H1 (cell line): Measurements from ENCODE around the gene FGR. TPM values are rescaled to one million over a fixed set of nuclear protein-coding genes. Genes with fewer than 3 reads are reported as not detected.

Source experiments
- CTCF ChIA-PET: fragments of 300-600 bp; sonication (Branson Sonifier 250); formaldehyde crosslinking; loops from one replicate; lab custom pipeline; 2021; ENCODE audit not compliant: partially characterized antibody; lab: Charles Lee
- POLR2A ChIA-PET: fragments of 300-600 bp; sonication (Branson Sonifier 250); formaldehyde crosslinking; loops from one replicate; lab custom pipeline; 2021; ENCODE audit warnings: inconsistent platforms; ENCODE audit not compliant: partially characterized antibody; lab: Charles Lee
- DNase-seq, 2 experiments: peaks; one replicate each; pipeline versions ENCODE4 v3.0.0 to v3.0.0-alpha.2; 2010 to 2022; ENCODE audit warnings: low spot score in 2 of 2, low read depth in 1 of 2, mixed read lengths in 1 of 2
- FAIRE-seq: peaks from 2 replicates; lab custom pipeline; 2011; peaks lifted over from hg19 to GRCh38; lab: Jason Lieb, UNC
- H2AFZ ChIP-seq: 2 replicates; pipeline ENCODE4 v1.8.1; 2012; ENCODE audit warnings: low read length, inconsistent platforms
- H2AK5ac ChIP-seq: 2 replicates; pipeline ENCODE4 v1.6.1; 2013; ENCODE audit warnings: low read depth, low read length
- H2BK120ac ChIP-seq: replicated peaks from 2 replicates; pipeline ENCODE3; 2013; ENCODE audit warnings: low read depth, low read length, inconsistent platforms
- H2BK12ac ChIP-seq: 2 replicates; pipeline ENCODE4 v1.6.1; 2013; ENCODE audit warnings: low read depth, low read length
- H2BK15ac ChIP-seq: 2 replicates; pipeline ENCODE4 v1.6.1; 2013; ENCODE audit warnings: low read length
- H2BK20ac ChIP-seq: 2 replicates; pipeline ENCODE4 v1.6.1; 2013; ENCODE audit warnings: low read length
- H2BK5ac ChIP-seq: 2 replicates; pipeline ENCODE4 v1.6.1; 2013; ENCODE audit warnings: low read depth, low read length
- H3K14ac ChIP-seq: 2 replicates; pipeline ENCODE4 v1.6.1; 2013; ENCODE audit warnings: inconsistent platforms; ENCODE audit not compliant: insufficient read length
- H3K18ac ChIP-seq: 2 replicates; pipeline ENCODE4 v1.6.1; 2013; ENCODE audit warnings: low read length; ENCODE audit errors: extremely low read depth
- H3K23ac ChIP-seq: 2 replicates; pipeline ENCODE4 v1.6.1; 2013; ENCODE audit warnings: inconsistent platforms; ENCODE audit not compliant: insufficient read length
- H3K23me2 ChIP-seq: 2 replicates; pipeline ENCODE4 v1.6.1; 2013; ENCODE audit warnings: low read depth, low read length
- H3K27ac ChIP-seq: 2 replicates; pipeline ENCODE4 v1.6.1; 2011; ENCODE audit warnings: low read depth, low read length, inconsistent platforms
- H3K27me3 ChIP-seq, 4 experiments: replicated peaks in 1 of 4; 1 replicate in 1 of 4; 2 replicates in 3 of 4; pipeline versions ENCODE4 v1.6.1 to v1.8.1; 2011 to 2013; ENCODE audit warnings: low read length in 3 of 4, mild to moderate bottlenecking in 3 of 4, inconsistent platforms in 2 of 4, mixed read lengths in 2 of 4, moderate library complexity in 1 of 4; ENCODE audit not compliant: control insufficient read depth in 3 of 4, insufficient read depth in 3 of 4; ENCODE audit errors: extremely low read depth in 1 of 4
- H3K36me3 ChIP-seq, 4 experiments: 2 replicates each; pipeline versions ENCODE4 v1.6.1 to v1.8.1; 2011 to 2013; ENCODE audit warnings: mild to moderate bottlenecking in 4 of 4, low read length in 3 of 4, moderate library complexity in 2 of 4, control low read depth in 1 of 4, inconsistent platforms in 1 of 4; ENCODE audit not compliant: insufficient read depth in 4 of 4, control insufficient read depth in 2 of 4
- H3K4ac ChIP-seq: replicated peaks from 2 replicates; pipeline ENCODE3; 2013; ENCODE audit warnings: low read length, low read depth, mixed read lengths, inconsistent platforms; ENCODE audit not compliant: insufficient read length
- H3K4me1 ChIP-seq, 4 experiments: replicated peaks in 1 of 4; 1 replicate in 1 of 4; 2 replicates in 3 of 4; pipeline versions ENCODE4 v1.6.1 to v1.8.1; 2011 to 2013; ENCODE audit warnings: low read length in 3 of 4, inconsistent platforms in 2 of 4, mixed read lengths in 1 of 4; ENCODE audit not compliant: insufficient read depth in 4 of 4, control insufficient read depth in 3 of 4
- H3K4me2 ChIP-seq, 2 experiments: 2 replicates each; pipeline versions ENCODE4 v1.6.1 to v1.8.1; 2011 to 2013; ENCODE audit warnings: low read depth in 2 of 2, low read length in 2 of 2, control low read depth in 1 of 2, inconsistent platforms in 1 of 2, mild to moderate bottlenecking in 1 of 2; ENCODE audit not compliant: insufficient read depth in 1 of 2
- H3K4me3 ChIP-seq, 4 experiments: fragments of 200-600, 300-600 bp in 1 of 4; sonication (generic), shearing (Covaris generic), sonication (Bioruptor Twin) in 1 of 4; 2 replicates each; pipeline versions ENCODE4 v1.5.1 to v1.8.1; 2011 to 2016; ENCODE audit warnings: low read length in 4 of 4, low read depth in 3 of 4, control low read depth in 2 of 4, inconsistent platforms in 2 of 4, mild to moderate bottlenecking in 2 of 4, mixed read lengths in 1 of 4, moderate library complexity in 1 of 4; ENCODE audit not compliant: insufficient read depth in 2 of 4; ENCODE audit errors: extremely low read depth in 1 of 4
- H3K56ac ChIP-seq: replicated peaks from 2 replicates; pipeline ENCODE3; 2013; ENCODE audit warnings: low read depth, mild to moderate bottlenecking, mixed read lengths, low read length, inconsistent platforms; ENCODE audit not compliant: insufficient read length
- H3K79me1 ChIP-seq: 2 replicates; pipeline ENCODE4 v1.6.1; 2013; ENCODE audit warnings: low read depth, low read length, control low read depth
- H3K79me2 ChIP-seq, 2 experiments: 2 replicates each; pipeline versions ENCODE4 v1.6.1 to v1.8.1; 2012 to 2013; ENCODE audit warnings: low read length in 2 of 2, mild to moderate bottlenecking in 2 of 2, inconsistent platforms in 1 of 2; ENCODE audit not compliant: insufficient read depth in 2 of 2, control insufficient read depth in 1 of 2
- H3K9ac ChIP-seq, 4 experiments: replicated peaks in 1 of 4; 1 replicate in 1 of 4; 2 replicates in 3 of 4; pipeline versions ENCODE4 v1.6.1 to v1.8.1; 2011 to 2013; ENCODE audit warnings: low read depth in 3 of 4, low read length in 3 of 4, control low read depth in 2 of 4, mild to moderate bottlenecking in 2 of 4, moderate library complexity in 2 of 4, inconsistent platforms in 1 of 4; ENCODE audit errors: extremely low read depth in 1 of 4
- H3K9me3 ChIP-seq, 2 experiments: 2 replicates each; pipeline versions ENCODE4 v1.6.1 to v1.8.1; 2012 to 2013; ENCODE audit warnings: mild to moderate bottlenecking in 2 of 2, moderate library complexity in 2 of 2, control low read depth in 1 of 2, inconsistent platforms in 1 of 2, low read depth in 1 of 2, low read length in 1 of 2, mixed read lengths in 1 of 2; ENCODE audit not compliant: insufficient read depth in 2 of 2
- H4K20me1 ChIP-seq, 2 experiments: replicated peaks in 1 of 2; 2 replicates each; pipeline versions ENCODE3 to v1.8.1; 2011 to 2013; ENCODE audit warnings: inconsistent platforms in 2 of 2, low read length in 2 of 2, mild to moderate bottlenecking in 1 of 2; ENCODE audit not compliant: insufficient read depth in 2 of 2, control insufficient read depth in 1 of 2
- H4K5ac ChIP-seq: 2 replicates; pipeline ENCODE4 v1.6.1; 2013; ENCODE audit warnings: low read length, low read depth, mixed read lengths, inconsistent platforms; ENCODE audit not compliant: insufficient read length
- H4K8ac ChIP-seq: 2 replicates; pipeline ENCODE4 v1.8.0; 2013; ENCODE audit warnings: mild to moderate bottlenecking, moderate library complexity, low read length, inconsistent platforms; ENCODE audit not compliant: insufficient read depth; ENCODE audit errors: extremely low read depth
- H4K91ac ChIP-seq: replicated peaks from 2 replicates; pipeline ENCODE3; 2013; ENCODE audit warnings: low read length, mixed read lengths, inconsistent platforms; ENCODE audit not compliant: insufficient read length
- HDAC6 ChIP-seq: IDR thresholded peaks from one replicate; pipeline ENCODE4 v1.7.1; 2012; ENCODE audit warnings: low read depth, mild to moderate bottlenecking, inconsistent platforms, low read length, moderate library complexity
- YY1 ChIP-seq: IDR thresholded peaks from 2 replicates; pipeline ENCODE4 v1.6.1; 2011; ENCODE audit warnings: low read depth, mild to moderate bottlenecking, low read length
- WGBS, 2 experiments: shearing (Covaris generic) in 1 of 2; methylation state at CpG; one replicate each; pipeline versions ENCODE4 v1.1.6 to v1.1.7; 2013 to 2015; ENCODE audit warnings: low lambda C conversion rate in 2 of 2, mixed read lengths in 2 of 2, inconsistent platforms in 1 of 2, low coverage in 1 of 2, missing lambda C conversion rate in 1 of 2; ENCODE audit not compliant: insufficient replicate concordance in 2 of 2, insufficient coverage in 1 of 2, insufficient read length in 1 of 2; ENCODE audit errors: extremely low coverage in 1 of 2, missing lambda C conversion rate in 1 of 2; 5-methylcytosine and 5-hydroxymethylcytosine counted together
- polyA plus RNA-seq, 7 experiments: library from polyadenylated mRNA; depleted of rRNA in 3 of 7; stranded (reverse) in 5 of 7; unstranded in 2 of 7; fragments of >200 nt in 5 of 7; fragments of 200-250 nt in 2 of 7; gene quantifications; 1 replicate in 5 of 7; 2 replicates in 1 of 7; 4 replicates in 1 of 7; pipeline versions ENCODE4 v1.2.1 to v1.2.3, GENCODE V29; 2011 to 2013; ENCODE audit warnings: missing spikeins in 2 of 7, mixed read lengths in 2 of 7
- total RNA-seq: library from RNA; stranded (reverse); fragmentation: NEBNext Ultra II Directional; extraction: Animal tissue kit (Norgen Biotek cat#: 25700); gene quantifications from 2 replicates; pipeline ENCODE4 v1.2.1, GENCODE V29; 2021

FGR gene
- total and polyA plus RNA-seq, 2 of the 8 experiments (the other 6 are each of a cell fraction or from before 2014, with no cell fraction given) = 0.22 to 0.95 TPM

DNA sequence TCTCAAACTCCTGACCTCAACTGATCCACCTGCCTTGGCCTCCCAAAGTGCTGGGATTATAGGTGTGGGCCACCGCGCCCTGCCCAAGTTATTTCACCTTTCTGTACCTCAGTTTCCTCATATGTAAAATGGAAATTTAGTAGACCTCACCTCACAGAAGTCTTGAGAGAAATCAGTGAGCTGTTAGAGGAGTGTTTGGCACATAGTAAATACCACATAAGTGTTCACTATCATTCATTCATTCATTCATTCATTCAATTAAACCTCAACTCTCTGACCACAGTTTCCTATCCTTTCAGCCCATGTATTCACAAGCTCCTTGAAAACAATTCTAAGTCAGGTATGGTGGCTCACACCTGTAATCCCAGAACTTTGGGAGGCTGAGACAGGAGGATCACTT lies 3.8 kb upstream of the FGR start:
- ChIA-PET CTCF (interaction anchor here (0.6 to 4.2 kb wide), 8 partner anchors 9 to 31 kb away, joined by 3 to 20 read pairs (median 4); no protein-coding TSS in a partner anchor), POLR2A (interaction anchor here (1.3 kb wide), 1 partner anchor 24 kb away, joined by 4 read pairs; no protein-coding TSS in a partner anchor)
- DNase-seq (no peak), FAIRE-seq (no peak)
- WGBS, 2 experiments = 89% methylated on average over 2 of the region's 2 CpGs; no CpG with 5 or more reads in 1 of the 2 experiments
- no peaks in the 10 kb centered on the region for H4K20me1 ChIP-seq
- H3K14ac ChIP-seq = no peak overlapping the region
- H3K4ac ChIP-seq = no peak overlapping the region
- peaks cover 12 to 21% (median 20%) of the 10 kb centered on the region in 4 experiments for H3K27me3 ChIP-seq
- H3K36me3 ChIP-seq = no peaks in the 10 kb centered on the region
- TF ChIP-seq YY1 (no peak), HDAC6 (no peak)
- H3K9ac ChIP-seq = no peak overlapping the region
- no peak overlapping the region for H3K23ac ChIP-seq
- H3K27ac ChIP-seq = no peak overlapping the region
- H3K23me2 ChIP-seq = peaks cover 6% of the 10 kb centered on the region; the same call in 1 of the 2 replicates
- no peaks in the 10 kb centered on the region for H3K79me2 ChIP-seq
- H3K9me3 ChIP-seq = no peaks in the 10 kb centered on the region
- H3K79me1 ChIP-seq = no peaks in the 10 kb centered on the region
- H2AFZ ChIP-seq = no peak overlapping the region
- no peak overlapping the region for H4K8ac ChIP-seq
- H3K4me1 ChIP-seq = peaks cover 0 to 8% (median 1%) of the 10 kb centered on the region in 4 experiments; a peak in 6 of 7 replicates
- no peak overlapping the region for H2BK5ac ChIP-seq
- no peak overlapping the region for H2AK5ac ChIP-seq
- H2BK20ac ChIP-seq = no peak overlapping the region
- H4K5ac ChIP-seq = no peak overlapping the region
- H3K18ac ChIP-seq = no peak overlapping the region
- H2BK12ac ChIP-seq = no peak overlapping the region
- H4K91ac ChIP-seq = no peak overlapping the region
- no peak overlapping the region for H2BK15ac ChIP-seq
- no peak overlapping the region for H3K56ac ChIP-seq
- no peak overlapping the region for H3K4me3 ChIP-seq
- no peak overlapping the region for H2BK120ac ChIP-seq
- H3K4me2 ChIP-seq = no peak overlapping the region
